Right cardiac atrium (tissue), 5 donors: ENCODE results near the gene KLHL30. TPM values are rescaled to one million over a fixed set of nuclear protein-coding genes. Genes with fewer than 3 reads are reported as not detected.
A peak's percentile ranks its signal among the peaks of the same experiment; 100 is the strongest.

Source experiments
- ATAC-seq, 2 donors: fragments of 200-7000 bp; cut with Tn5 transposase; one replicate each; pipeline versions ENCODE4 v1.8.0 to v1.9.1; 2020; ENCODE audit warnings: moderate library complexity in 2 of 2, mild to moderate bottlenecking in 1 of 2
- DNase-seq, 3 donors: peaks; one replicate each; pipeline ENCODE4 v3.0.0-alpha.2; 2020
- H3K27ac ChIP-seq: one replicate; pipeline ENCODE4 v1.5.1; 2013; ENCODE audit warnings: mild to moderate bottlenecking, low read length, control low read depth, moderate library complexity
- H3K27me3 ChIP-seq: one replicate; pipeline ENCODE4 v1.6.1; 2013; ENCODE audit not compliant: control insufficient read depth, insufficient read depth
- H3K4me1 ChIP-seq: one replicate; pipeline ENCODE4 v1.6.1; 2013; ENCODE audit warnings: low read length; ENCODE audit not compliant: control insufficient read depth, insufficient read depth
- H3K4me3 ChIP-seq: one replicate; pipeline ENCODE4 v1.5.1; 2013; ENCODE audit warnings: low read length, control low read depth
- H3K9me3 ChIP-seq: one replicate; pipeline ENCODE4 v1.6.1; 2013; ENCODE audit warnings: low read length; ENCODE audit not compliant: control insufficient read depth
- WGBS: extraction: QIAGEN DNeasy Blood & Tissue Kit; methylation state at CpG from one replicate; pipeline ENCODE4 v1.1.7; 2013; 5-methylcytosine and 5-hydroxymethylcytosine counted together
- intact Hi-C, 4 donors: fragments of 100-400 bp; cut with DNase I; formaldehyde crosslinking; loops; one replicate each; pipeline versions ENCODE4 v1.11.0 to v1.14.0; 2022 to 2023
- polyA plus RNA-seq: library from polyadenylated mRNA; stranded (reverse); fragments of 200-250 nt; gene quantifications from one replicate; pipeline ENCODE4 v1.2.3, GENCODE V29; 2013
- total RNA-seq, 4 donors: library from RNA; stranded (reverse); fragmentation: NEBNext Ultra II Directional; extraction: Animal tissue kit (Norgen Biotek cat#: 25700); gene quantifications; one replicate each; pipeline ENCODE4 v1.2.1, GENCODE V29; 2021
- donor health status: healthy with polysubstance abuse.
- donor health status: DM: no; HTN: yes; CAD: no.
- donor health status: DM: no; HTN: no; CAD: no.
- donor health status: DM: no; HTN: yes; CAD: no; lungs with severe emphysema.
- donor health status: DM: yes; HTN: yes; CAD: no.

The KLHL30 gene
- total and polyA plus RNA-seq, 5 donors, result 15.9 to 34.4 (median 18.7) TPM

GRCh38 chr2:238155051-238155760 lies 16.7 kb downstream of the KLHL30 start:
- no peak overlapping the region for H3K4me3 ChIP-seq
- 63% methylated on average over 19 of the region's 19 CpGs for WGBS
- DNase-seq, result peak; percentile 66 to 85 (median 80)
- H3K27ac ChIP-seq, result no peak overlapping the region
- no peaks in the 10 kb centered on the region for H3K27me3 ChIP-seq
- H3K9me3 ChIP-seq, result no peaks in the 10 kb centered on the region
- ATAC-seq, result peak; percentile 22 to 49
- intact Hi-C loops, result no loop called here
- no peaks in the 10 kb centered on the region for H3K4me1 ChIP-seq

DNA sequence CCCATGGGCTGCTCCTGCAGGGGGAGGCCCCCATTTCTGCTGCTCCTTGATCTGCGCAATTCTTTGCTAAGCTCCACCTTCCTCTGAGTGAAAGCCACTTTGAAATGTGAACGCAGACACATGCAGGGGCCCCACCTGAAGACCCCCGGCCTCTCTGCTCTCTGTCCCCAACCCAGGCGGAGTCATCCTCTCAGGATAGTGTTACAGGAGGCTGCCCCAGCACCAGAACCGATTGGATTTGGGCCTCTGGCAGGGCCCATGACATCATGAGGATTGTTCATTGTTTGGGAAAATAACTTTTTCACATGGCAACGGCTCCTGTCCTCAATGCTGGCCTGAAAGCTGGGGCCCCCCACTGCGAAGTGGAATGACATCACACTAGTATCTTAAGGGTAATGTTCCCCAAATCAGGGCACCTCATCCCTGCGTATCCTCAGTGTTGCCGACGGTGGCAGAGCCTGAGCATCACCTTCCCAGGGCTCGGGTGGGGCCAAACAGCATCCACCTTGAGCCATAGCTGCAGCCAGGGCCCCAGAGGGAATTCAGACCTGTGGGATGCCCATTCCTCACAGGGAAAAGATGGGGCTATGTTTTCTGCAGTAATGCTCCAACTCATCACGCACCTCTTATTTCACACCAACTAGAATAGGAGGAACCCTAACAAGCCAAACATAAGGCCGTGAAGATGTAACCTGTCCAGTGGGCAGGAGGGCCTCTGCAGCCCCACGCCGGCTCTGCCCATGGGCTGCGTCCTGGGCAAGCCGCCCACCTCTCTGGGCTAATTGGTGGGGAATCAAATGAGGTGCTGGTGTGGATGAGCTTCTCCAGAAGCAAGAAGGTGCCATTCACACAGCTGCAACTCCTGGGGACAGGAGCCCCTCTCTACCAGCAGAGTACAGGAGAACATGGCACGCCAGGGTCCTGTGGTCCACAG lies 17.6 kb downstream of the KLHL30 start:
- Histone ChIP-seq H3K4me3 (no peak overlapping the region), H3K27me3 (no peaks in the 10 kb centered on the region), H3K27ac (no peak overlapping the region), H3K4me1 (no peaks in the 10 kb centered on the region), H3K9me3 (no peaks in the 10 kb centered on the region)
- intact Hi-C loops, result no loop called here
- DNase-seq (peak in 2 of 3 donors; percentile 37 to 47), ATAC-seq (no peak)
- 73% methylated on average over 18 of the region's 18 CpGs for WGBS

- Histone ChIP-seq H3K4me3 (no peak overlapping the region), H3K9me3 (no peaks in the 10 kb centered on the region), H3K27me3 (no peaks in the 10 kb centered on the region), H3K4me1 (no peaks in the 10 kb centered on the region), H3K27ac (no peak overlapping the region)
- ATAC-seq (no peak), DNase-seq (peak in 1 of 3 donors; percentile 53)
- intact Hi-C loops, result no loop called here
- WGBS, result 81% methylated on average over 14 of the region's 14 CpGs
Measured at GRCh38 chr2:238157506-238158017, 19.1 kb downstream of the KLHL30 start.

GRCh38 chr2:238158018-238158508 lies 19.6 kb downstream of the KLHL30 start:
- ATAC-seq (no peak), DNase-seq (peak in 2 of 3 donors; percentile 52 to 56)
- intact Hi-C loops, result no loop called here
- H3K9me3 ChIP-seq, result no peaks in the 10 kb centered on the region
- no peaks in the 10 kb centered on the region for H3K4me1 ChIP-seq
- H3K27me3 ChIP-seq, result no peaks in the 10 kb centered on the region
- WGBS, result 68% methylated on average over 21 of the region's 21 CpGs
- no peak overlapping the region for H3K4me3 ChIP-seq
- no peak overlapping the region for H3K27ac ChIP-seq

GRCh38 chr2:238158509-238159070 lies 20.1 kb downstream of the KLHL30 start, which contains the start of gene ERFE:
Gene ERFE (plus strand): TSS chr2:238158970. CDS start chr2:238159008, 38 bp downstream.
- no peaks in the 10 kb centered on the region for H3K4me1 ChIP-seq
- H3K4me3 ChIP-seq, result peak within 1 kb of the TSS; percentile 47
- H3K9me3 ChIP-seq, result no peaks in the 10 kb centered on the region
- intact Hi-C loops, result no loop called here
- WGBS, result 9% methylated on average over 46 of the region's 61 CpGs
- no peak within 1 kb of the TSS for H3K27ac ChIP-seq
- ATAC-seq (peak; percentile 38 to 40), DNase-seq (peak in 2 of 3 donors; percentile 69 to 81)
- no peaks in the 10 kb centered on the region for H3K27me3 ChIP-seq

DNA sequence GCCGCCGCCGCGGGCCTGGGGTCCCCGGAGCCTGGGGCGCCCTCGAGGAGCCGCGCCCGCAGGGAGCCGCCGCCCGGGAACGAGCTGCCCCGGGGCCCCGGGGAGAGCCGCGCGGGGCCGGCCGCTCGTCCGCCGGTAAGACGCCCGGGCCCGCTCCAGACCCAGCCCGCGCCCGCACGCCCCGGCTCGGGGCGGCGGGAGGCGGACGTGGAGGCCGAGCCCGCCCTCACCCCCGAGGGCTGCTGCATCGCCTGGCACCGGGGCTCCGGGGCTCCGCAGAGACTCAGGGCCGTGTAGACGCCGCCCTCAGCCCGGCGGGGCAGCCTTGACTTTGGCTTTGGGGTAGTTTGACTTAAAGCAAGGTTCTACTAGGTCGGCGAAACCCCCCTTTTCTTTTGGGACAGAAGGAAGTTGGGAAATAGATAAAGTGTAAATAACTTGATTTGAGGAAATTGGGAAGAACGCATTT lies 20.6 kb downstream of the KLHL30 start:
- peak in 2 of 3 donors; percentile 59 to 69 for DNase-seq
- H3K4me1 ChIP-seq, result no peaks in the 10 kb centered on the region
- WGBS, result 3% methylated on average over 52 of the region's 52 CpGs
- intact Hi-C loops, result no loop called here
- ATAC-seq, result no peak
- no peak overlapping the region for H3K27ac ChIP-seq
- no peaks in the 10 kb centered on the region for H3K27me3 ChIP-seq
- H3K9me3 ChIP-seq, result no peaks in the 10 kb centered on the region
- H3K4me3 ChIP-seq, result peak overlapping the region; percentile 47

- ATAC-seq (no peak), DNase-seq (peak in 2 of 3 donors; percentile 22 to 48)
- WGBS, result 53% methylated on average over 10 of the region's 10 CpGs
- H3K9me3 ChIP-seq, result no peaks in the 10 kb centered on the region
- intact Hi-C loops, result no loop called here
- H3K27me3 ChIP-seq, result no peaks in the 10 kb centered on the region
- no peaks in the 10 kb centered on the region for H3K4me1 ChIP-seq
- no peak overlapping the region for H3K4me3 ChIP-seq
- H3K27ac ChIP-seq, result no peak overlapping the region
Measured at GRCh38 chr2:238159661-238160205, 21.3 kb downstream of the KLHL30 start.

DNA sequence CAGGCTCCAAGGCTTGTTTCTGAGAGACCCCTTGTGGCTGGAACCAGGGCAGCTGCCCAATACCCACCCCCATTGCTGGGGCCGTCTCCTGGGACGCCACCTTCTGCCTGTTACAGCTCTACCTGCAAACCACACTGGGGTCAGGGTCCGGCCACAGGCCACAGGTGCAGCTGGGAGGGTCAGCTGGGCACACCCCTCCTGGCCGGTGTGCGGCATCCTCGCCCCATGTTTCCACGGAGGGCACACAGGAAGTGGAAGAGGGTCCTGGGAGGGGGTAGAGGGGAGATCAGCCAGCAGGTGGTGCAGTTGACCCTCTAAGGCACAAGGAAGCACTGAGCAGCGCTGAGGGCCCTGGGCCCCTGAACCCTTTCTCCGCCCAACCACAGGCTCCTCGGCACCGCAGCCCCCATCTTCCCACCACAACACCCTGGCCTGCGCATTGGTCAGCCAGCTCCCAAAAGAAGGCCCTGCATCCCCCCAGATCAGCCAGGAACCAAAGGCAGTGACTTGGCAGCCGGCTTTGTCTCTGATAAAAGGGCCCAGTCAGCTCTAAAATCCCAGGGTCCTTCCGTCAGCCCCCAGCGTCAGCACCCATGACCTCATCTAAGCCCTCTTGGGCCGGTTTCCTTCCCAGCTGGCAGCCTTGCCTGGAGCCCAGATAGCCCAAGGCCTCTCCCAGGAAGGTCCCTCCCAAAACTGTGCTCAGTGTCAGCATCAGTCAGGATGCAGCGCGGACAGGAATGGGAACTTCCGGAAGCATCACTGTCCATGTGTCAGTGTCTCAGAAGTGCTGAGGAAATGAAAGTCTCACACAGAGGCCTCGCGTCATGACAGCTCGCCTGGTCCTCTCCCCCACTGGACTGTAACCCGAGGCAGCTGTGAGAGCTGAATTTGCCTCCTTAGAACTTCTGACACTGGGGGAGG lies 22.0 kb downstream of the KLHL30 start:
- WGBS, result 50% methylated on average over 23 of the region's 23 CpGs
- Histone ChIP-seq H3K27ac (no peak overlapping the region), H3K4me1 (no peaks in the 10 kb centered on the region), H3K27me3 (no peaks in the 10 kb centered on the region), H3K4me3 (no peak overlapping the region), H3K9me3 (no peaks in the 10 kb centered on the region)
- DNase-seq (peak in 2 of 3 donors; percentile 57 to 67), ATAC-seq (peak in 1 of 2 donors; percentile 27)
- intact Hi-C loops, result no loop called here

- H3K4me1 ChIP-seq, result no peaks in the 10 kb centered on the region
- intact Hi-C loops, result no loop called here
- no peak overlapping the region for H3K4me3 ChIP-seq
- H3K9me3 ChIP-seq, result no peaks in the 10 kb centered on the region
- WGBS, result 86% methylated on average over 21 of the region's 21 CpGs
- peak in 2 of 3 donors; percentile 26 to 52 for DNase-seq
- ATAC-seq, result no peak
- no peak overlapping the region for H3K27ac ChIP-seq
- no peaks in the 10 kb centered on the region for H3K27me3 ChIP-seq
Measured at GRCh38 chr2:238161291-238162051, 23.0 kb downstream of the KLHL30 start.
